ENCODE data around the gene EMSY.

Gene EMSY

DNA sequence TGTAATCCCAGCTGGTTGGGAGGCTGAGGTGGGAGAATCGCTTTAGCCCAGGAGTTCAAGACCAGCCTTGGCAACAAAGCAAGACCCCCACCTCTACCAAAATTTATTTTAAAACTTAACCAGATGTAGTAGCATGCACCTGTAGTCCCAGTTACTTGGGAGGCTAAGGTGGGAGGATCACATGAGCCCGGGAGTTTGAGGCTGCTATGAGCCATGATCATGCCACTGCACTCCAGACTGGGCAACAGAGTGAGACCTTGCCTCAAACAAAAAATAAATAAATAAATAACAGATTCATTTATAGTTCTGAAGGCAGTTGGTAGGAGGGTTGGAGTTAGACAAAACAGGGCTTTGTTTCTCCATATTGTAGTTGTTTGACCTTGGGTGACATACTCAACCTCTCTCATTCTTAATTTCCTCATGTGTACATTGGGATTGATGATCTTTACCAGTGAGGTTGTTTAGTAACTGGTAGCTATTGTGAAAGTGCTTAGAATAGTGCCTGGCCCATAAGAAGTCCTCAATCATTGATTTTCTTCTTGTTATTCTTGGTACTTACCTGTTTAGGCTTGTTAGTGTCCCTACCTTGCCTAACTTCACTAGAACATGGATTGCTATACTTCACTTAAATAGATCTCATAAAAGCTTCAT is 79.1 kb downstream of the EMSY start:
- Histone ChIP-seq H3K27ac (no peak overlapping the region), H3K27me3 (ENCODE audit: insufficient read depth, low read depth) (no peaks in the 10 kb centered on the region), H3K9ac (no peak overlapping the region), H3K4me1 (ENCODE audit: low read depth, poor library complexity, severe bottlenecking) (no peaks in the 10 kb centered on the region), H2AFZ (ENCODE audit: low read depth) (no peak overlapping the region), H4K20me1 (ENCODE audit: insufficient read depth) (no peaks in the 10 kb centered on the region), H3K4me3 (IDR thresholded peaks at IDR 0.05; ENCODE audit: insufficient read depth, low read depth, low read length) (no peak overlapping the region), H3K79me2 (ENCODE audit: insufficient read depth, low read depth) (no peaks in the 10 kb centered on the region), H3K36me3 (ENCODE audit: insufficient read depth) (no peaks in the 10 kb centered on the region), H3K4me2 (no peak overlapping the region)
- TF ChIP-seq, protein P1, sequence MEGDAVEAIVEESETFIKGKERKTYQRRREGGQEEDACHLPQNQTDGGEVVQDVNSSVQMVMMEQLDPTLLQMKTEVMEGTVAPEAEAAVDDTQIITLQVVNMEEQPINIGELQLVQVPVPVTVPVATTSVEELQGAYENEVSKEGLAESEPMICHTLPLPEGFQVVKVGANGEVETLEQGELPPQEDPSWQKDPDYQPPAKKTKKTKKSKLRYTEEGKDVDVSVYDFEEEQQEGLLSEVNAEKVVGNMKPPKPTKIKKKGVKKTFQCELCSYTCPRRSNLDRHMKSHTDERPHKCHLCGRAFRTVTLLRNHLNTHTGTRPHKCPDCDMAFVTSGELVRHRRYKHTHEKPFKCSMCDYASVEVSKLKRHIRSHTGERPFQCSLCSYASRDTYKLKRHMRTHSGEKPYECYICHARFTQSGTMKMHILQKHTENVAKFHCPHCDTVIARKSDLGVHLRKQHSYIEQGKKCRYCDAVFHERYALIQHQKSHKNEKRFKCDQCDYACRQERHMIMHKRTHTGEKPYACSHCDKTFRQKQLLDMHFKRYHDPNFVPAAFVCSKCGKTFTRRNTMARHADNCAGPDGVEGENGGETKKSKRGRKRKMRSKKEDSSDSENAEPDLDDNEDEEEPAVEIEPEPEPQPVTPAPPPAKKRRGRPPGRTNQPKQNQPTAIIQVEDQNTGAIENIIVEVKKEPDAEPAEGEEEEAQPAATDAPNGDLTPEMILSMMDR (conservative IDR thresholded peaks at IDR 0.05; ENCODE audit: low read depth, low read length): no peak

DNA sequence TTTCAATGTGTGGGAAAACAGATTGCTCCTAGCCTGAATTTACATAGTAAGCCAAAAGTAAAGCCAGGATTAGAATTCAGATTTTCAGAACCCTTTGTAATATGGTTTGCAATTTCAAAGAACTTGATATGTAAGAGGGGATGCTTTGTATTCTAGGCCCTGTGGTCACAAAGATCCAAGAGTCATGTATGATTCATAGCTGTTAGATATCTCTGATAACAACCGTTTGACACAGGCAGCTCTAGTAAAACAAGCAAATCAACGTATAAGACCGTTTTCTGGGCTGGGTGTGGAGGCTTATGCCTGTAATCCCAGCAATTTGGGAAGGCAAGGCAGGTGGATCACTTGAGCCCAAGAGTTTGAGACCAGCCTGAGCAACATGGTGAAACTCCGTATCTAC is 79.6 kb downstream of the EMSY start:
- no peaks in the 10 kb centered on the region for H3K36me3 ChIP-seq (ENCODE audit: insufficient read depth)

DNA sequence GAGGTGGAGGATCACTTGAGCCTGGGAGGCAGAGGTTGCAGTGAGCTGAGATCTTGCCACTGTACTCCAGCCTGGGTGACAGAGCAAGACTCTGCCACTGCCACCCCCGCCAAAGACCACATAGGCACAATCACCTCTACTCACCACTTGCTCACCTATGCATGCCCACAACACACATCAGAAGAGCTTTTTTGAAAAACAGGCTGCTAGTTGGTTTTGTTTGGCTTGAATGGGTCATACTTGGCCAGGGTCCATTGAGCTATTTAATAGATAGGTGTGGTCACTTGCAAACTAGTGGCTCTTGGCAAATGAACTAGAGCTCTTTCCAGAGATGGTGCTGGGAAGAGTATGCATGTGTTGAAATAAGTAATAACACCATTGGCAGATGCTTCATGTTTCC is 80.1 kb downstream of the EMSY start:
- no peak overlapping the region for H3K27ac ChIP-seq
- H3K27me3 ChIP-seq (ENCODE audit: insufficient read depth, low read depth): no peaks in the 10 kb centered on the region
- H3K9ac ChIP-seq: no peak overlapping the region
- no peak overlapping the region for H3K4me2 ChIP-seq
- no peaks in the 10 kb centered on the region for H4K20me1 ChIP-seq (ENCODE audit: insufficient read depth)
- no peaks in the 10 kb centered on the region for H3K36me3 ChIP-seq (ENCODE audit: insufficient read depth)
- H3K79me2 ChIP-seq (ENCODE audit: insufficient read depth, low read depth): no peaks in the 10 kb centered on the region
- H2AFZ ChIP-seq (ENCODE audit: low read depth): no peak overlapping the region
- no peaks in the 10 kb centered on the region for H3K4me1 ChIP-seq (ENCODE audit: low read depth, poor library complexity, severe bottlenecking)
- no peak overlapping the region for H3K4me3 ChIP-seq (IDR thresholded peaks at IDR 0.05; ENCODE audit: insufficient read depth, low read depth, low read length)
- TF ChIP-seq, protein P1 (conservative IDR thresholded peaks at IDR 0.05; ENCODE audit: low read depth, low read length): no peak

More for the DNA sequence above, 79.6 kb downstream of the EMSY start:
- no peaks in the 10 kb centered on the region for H3K79me2 ChIP-seq (ENCODE audit: insufficient read depth, low read depth)
- H3K27me3 ChIP-seq (ENCODE audit: insufficient read depth, low read depth): no peaks in the 10 kb centered on the region
- H4K20me1 ChIP-seq (ENCODE audit: insufficient read depth): no peaks in the 10 kb centered on the region
- no peak overlapping the region for H3K4me2 ChIP-seq
- H3K4me3 ChIP-seq (IDR thresholded peaks at IDR 0.05; ENCODE audit: insufficient read depth, low read depth, low read length): no peak overlapping the region
- no peak overlapping the region for H3K27ac ChIP-seq
- H2AFZ ChIP-seq (ENCODE audit: low read depth): no peak overlapping the region
- no peak overlapping the region for H3K9ac ChIP-seq
- H3K4me1 ChIP-seq (ENCODE audit: low read depth, poor library complexity, severe bottlenecking): no peaks in the 10 kb centered on the region
- TF ChIP-seq, protein P1 (conservative IDR thresholded peaks at IDR 0.05; ENCODE audit: low read depth, low read length): no peak

DNA sequence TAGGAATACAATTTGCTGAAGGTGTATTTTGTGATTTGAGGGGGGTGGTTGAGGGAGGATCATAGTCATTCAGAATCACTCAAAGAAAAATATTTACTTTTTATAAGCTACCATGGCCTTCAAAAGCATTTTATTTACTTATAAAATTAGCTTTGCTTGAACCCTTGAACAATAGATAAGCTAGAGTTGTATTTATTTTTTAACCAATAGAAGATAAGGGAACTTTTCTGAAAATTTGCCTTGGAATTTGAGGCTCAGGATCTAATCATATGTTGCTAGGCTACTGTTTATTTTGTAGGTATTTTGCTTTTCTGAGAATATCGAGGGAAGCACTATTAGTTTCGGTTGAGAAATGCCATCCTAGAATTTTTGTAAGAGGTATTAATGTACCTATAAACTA is 82.1 kb downstream of the EMSY start:
- no peak overlapping the region for H3K4me3 ChIP-seq (IDR thresholded peaks at IDR 0.05; ENCODE audit: insufficient read depth, low read depth, low read length)
- TF ChIP-seq, protein P1 (conservative IDR thresholded peaks at IDR 0.05; ENCODE audit: low read depth, low read length): no peak
- H3K9ac ChIP-seq: no peak overlapping the region
- no peaks in the 10 kb centered on the region for H4K20me1 ChIP-seq (ENCODE audit: insufficient read depth)
- H3K27me3 ChIP-seq (ENCODE audit: insufficient read depth, low read depth): no peaks in the 10 kb centered on the region
- H2AFZ ChIP-seq (ENCODE audit: low read depth): no peak overlapping the region
- H3K79me2 ChIP-seq (ENCODE audit: insufficient read depth, low read depth): no peaks in the 10 kb centered on the region
- H3K27ac ChIP-seq: no peak overlapping the region
- no peaks in the 10 kb centered on the region for H3K4me1 ChIP-seq (ENCODE audit: low read depth, poor library complexity, severe bottlenecking)
- H3K4me2 ChIP-seq: no peak overlapping the region
- H3K36me3 ChIP-seq (ENCODE audit: insufficient read depth): no peaks in the 10 kb centered on the region

Data from KMS-11 (cell line).